ENCODE results near the gene NR2C2.
"Not testable (repeated sequence)": the region's sequence is repeated elsewhere in the genome, so short reads cannot be mapped to it uniquely, and the experiment has no call there.

NR2C2 gene

GRCh38 chr3:14959359-14959943 lies 12.1 kb downstream of the NR2C2 start:
- DNase-seq (ENCODE audit: low spot score): no peak

GRCh38 chr3:14962762-14963161 lies 15.4 kb downstream of the NR2C2 start:
- DNase-seq (ENCODE audit: low spot score): no peak

DNA sequence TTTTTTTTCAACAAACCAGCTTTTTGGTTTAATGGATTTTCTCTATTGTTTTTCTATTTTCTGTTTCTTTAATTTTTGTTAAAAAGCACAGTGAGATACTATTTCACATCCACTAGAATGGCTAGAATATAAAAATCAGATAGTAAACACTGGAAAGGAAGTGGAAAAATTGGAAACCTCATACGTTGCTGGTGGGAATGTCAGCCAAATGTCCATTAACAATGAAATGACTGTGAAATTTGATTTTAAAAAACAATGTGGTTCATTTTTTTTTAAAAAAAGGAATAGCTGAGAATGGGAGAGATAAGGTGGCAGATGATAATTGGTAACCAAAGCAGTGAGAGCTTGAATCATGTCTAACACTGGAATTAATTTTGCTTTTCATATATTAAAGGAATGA lies 19.9 kb downstream of the NR2C2 start:
- DNase-seq (ENCODE audit: low spot score): no peak

GRCh38 chr3:14969671-14970070 lies 22.3 kb downstream of the NR2C2 start:
- DNase-seq (ENCODE audit: low spot score): no peak

DNA sequence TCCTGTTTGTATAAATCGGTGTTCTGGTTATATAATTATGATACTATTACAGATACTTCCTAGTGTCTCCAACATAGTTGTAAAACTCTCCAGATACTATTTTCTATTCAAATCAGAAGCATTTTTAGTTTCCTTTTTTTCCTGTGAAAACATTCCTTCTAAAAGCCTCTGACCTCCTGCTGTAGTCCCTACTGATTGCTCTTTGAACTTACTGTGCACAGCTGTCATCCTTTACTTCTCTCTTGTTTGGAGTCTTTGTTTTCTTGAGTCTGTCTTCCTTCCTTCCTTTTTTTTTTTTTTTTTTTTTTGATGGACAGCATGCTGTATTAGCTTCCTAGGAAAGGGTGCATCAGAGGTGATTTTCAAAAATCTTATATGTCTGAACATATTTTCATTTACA lies 28.9 kb downstream of the NR2C2 start:
- DNase-seq (ENCODE audit: low spot score): no peak

GRCh38 chr3:14980689-14981088 lies 33.3 kb downstream of the NR2C2 start:
- DNase-seq (ENCODE audit: low spot score): no peak

DNA sequence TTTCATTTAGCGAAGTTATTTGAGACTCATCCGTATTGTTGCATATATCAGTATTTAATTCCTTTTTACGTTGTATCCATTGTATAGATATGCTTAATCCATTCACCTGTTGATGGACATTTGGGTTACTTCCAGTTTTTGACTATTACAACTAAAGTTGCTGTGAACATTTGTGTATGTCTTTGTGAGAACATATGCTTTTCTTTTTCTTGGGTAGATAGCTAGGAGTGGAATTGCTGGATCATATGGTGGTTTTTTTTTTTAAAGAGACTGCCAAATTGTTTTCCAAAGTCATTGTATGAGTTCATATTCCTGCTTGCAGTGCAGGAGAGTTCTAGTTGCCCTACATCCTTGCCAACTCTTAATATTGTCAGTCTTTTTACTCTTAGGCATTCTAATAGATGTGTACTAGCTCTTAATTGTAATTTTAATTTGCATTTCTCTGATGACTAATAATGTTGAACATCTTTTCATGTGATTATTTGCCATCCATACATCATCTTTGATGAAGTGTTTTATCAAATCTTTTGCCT lies 37.3 kb downstream of the NR2C2 start:
- DNase-seq (ENCODE audit: low spot score): no peak

DNA sequence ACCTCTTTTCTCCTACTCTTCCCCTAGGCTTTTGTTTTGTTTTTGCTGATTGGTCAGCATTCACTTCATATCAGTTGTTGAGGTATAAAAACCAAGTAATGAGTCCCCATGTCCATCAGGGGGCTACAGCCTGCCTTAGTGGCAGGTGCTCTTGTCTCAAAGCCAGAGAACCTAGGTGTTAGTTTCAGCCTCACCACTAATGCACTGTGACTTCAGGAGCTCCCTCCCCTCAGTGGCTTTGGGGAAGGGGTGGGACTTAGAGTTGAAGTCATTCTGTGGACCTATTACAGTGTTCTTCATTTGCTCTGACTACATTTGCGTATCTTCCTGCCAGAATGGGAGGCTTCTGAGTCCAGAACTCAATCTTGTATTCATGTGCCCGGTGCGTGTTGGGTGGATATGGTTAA lies 41.6 kb downstream of the NR2C2 start:
- DNase-seq (ENCODE audit: low spot score): peak; percentile 53

- peak; percentile 46 for DNase-seq (ENCODE audit: low spot score)
Measured at GRCh38 chr3:14989943-14990779, 42.8 kb downstream of the NR2C2 start.

DNA sequence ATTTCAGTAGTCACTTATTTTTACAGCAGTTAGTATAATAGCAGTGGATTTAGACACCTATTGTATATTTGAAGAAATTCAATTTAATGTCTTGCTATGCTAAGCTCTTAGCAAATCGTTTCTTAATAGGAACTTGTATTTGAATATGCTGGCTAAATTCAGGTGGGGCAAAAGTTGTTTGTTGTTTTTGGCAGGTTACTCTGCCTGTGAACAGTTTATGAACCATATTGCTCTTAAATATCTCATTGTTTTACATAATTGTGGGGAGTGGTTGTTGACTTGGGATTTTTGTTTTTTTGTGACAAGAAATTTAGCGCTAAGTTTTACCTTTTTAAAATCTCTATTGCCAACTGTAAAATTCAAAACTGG lies 43.4 kb downstream of the NR2C2 start:
- DNase-seq (ENCODE audit: low spot score): no peak

DNA sequence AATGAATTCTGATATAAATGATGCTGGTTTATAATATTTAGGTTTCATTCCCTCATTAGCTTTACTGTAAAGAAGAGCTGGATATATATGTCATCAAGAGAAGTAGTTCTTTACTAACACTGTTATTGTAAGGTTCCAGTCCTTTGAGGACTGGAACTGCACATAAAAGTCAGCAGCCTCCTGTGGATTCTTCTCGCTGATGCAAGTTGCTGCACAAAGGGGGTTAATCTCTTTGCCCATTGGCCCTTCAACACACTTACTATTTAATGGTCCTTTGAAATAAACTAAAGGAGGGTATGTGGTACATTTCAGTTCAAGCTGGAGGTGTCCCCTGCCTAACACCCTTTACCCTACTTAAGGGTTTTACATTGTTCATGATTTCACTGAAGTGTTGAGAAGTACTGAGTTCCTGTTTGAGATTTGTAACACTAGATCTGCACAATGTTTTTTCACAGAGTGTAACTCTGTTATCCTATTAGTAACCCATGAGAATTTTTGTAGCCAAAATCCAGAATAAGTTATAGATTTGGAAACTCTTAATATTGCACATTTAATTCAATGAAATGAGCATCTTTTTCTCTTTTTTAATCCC lies 43.9 kb downstream of the NR2C2 start:
- no peak for DNase-seq (ENCODE audit: low spot score)

GRCh38 chr3:14991818-14992612 lies 44.6 kb downstream of the NR2C2 start:
- no peak for DNase-seq (ENCODE audit: low spot score)

DNA sequence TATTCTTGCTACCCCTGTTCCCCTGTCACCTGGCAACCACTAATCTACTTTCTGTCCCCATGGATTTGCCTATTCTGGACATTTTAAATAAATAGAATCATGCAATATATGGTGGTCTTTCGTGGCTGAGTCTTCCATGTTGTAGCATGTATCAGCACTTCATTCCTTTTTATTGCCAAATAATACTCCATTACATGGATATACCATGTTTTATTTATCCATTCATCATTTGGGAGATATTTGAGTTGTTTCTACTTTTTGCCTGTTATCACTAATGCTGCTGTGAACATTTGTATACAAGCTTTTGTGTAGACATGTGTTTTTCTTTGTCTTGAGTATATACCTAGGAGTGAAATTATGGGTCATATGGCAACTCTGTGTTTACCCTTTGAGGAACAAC lies 50.6 kb downstream of the NR2C2 start:
- no peak for DNase-seq (ENCODE audit: low spot score)

DNA sequence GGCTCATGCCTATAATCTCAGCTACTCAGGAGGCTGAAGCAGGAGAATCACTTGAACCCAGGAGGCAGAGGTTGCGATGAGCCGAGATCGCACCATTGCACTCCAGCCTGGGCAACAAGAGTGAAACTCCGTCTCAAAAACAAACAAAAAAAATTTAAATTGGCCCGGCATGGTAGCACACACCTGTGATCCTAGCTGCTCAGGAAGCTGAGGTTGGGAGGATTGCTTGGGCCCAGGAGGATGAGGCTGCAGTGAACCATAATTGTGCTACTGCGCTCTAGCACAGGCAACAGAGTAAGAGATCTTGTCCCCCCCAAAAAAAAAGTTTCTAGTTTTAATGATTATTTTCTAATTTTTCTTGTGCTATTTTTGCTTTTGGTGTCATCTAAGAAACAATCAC lies 51.8 kb downstream of the NR2C2 start:
- DNase-seq (ENCODE audit: low spot score): not testable (repeated sequence)

- no peak for DNase-seq (ENCODE audit: low spot score)
Measured at GRCh38 chr3:15007681-15008141, 60.3 kb downstream of the NR2C2 start.

DNA sequence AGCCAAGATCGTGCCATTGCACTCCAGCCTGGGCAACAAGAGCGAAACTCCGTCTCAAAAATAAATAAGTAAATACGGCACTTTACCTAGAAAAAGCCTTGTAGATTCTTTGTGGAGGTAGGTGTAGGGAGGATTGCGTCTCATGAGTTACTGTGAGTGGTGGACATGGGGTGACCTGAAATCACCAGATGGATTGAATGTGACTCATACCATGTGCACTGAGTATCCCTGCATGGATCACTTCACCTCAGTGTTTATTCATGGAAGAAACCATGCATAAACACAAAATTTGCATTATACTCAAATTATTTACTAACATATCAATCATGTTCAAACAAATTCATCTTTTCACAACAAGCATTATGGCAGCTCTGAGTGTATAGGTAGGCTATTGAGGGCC lies 61.8 kb downstream of the NR2C2 start:
- DNase-seq (ENCODE audit: low spot score): no peak

DNA sequence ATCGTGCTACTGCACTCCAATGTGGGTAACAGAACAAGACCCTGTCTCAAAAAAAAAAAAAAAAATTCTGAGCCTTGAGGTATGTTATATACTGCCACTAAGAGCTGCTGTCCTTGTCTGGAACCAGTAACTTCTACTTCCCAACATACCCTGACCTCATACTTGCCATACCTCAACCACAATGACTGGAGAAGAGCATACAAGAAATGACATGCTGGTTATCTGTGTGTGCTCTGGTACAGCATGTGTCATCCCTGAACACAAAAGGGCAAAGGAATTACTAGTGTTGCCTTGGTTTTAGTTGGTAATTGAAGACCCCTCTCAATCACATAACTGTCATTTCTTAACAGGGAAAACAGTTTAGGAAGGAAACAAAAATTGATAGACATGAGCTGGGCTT lies 63.3 kb downstream of the NR2C2 start:
- DNase-seq (ENCODE audit: low spot score): no peak

DNA sequence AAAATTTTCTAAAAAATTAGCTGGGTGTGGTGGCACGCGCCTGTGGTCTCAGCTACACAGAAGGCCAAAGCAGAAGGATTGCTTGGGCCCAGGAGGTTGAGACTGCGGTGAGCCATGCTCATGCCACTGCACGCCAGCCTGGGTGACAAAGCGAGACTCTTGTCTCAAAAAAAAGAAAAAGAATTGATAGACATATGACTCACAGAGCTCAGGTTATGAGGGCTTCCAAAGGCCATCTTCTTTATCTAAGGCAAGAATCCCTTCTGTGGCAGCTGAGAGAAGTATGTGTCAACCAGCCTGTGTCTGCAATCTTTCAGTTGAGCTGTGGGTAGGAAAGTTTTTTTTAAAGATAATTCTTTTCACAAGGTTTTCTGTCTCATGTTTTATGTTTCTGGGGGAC lies 63.8 kb downstream of the NR2C2 start:
- no peak for DNase-seq (ENCODE audit: low spot score)

DNA sequence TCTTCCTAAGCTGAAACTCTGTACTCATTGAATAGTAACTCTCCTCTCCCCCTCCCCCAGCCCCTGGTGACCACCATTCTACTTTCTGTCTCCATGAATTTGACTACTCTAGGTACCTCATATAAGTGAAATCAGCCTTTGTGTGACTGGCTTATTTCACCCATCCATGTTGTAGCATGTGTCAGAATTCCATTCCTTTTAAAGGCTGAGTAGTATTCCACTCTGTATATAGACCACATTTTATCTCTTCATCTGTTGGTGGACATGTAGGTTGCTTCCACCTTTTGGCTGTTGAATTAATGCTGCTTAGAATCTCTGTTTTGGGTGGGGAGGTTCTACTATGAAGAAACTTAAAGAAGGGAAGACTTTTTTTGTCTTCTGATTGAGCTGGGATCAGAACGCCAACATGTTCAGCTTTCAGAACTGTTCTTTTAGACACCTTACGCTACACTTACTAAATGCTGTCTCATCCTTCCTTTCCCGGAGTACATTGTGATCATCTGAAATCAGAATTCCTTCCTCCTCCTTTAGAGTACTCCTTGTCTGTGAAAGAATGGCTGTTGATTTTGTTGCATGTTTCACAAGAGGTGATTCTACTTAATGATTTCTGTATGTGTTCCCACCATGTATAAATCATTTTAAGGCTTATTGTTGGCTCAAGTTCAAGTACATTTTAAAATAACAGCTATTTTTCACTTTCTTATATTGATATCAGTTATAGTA lies 67.4 kb downstream of the NR2C2 start:
- no peak for DNase-seq (ENCODE audit: low spot score)

DNA sequence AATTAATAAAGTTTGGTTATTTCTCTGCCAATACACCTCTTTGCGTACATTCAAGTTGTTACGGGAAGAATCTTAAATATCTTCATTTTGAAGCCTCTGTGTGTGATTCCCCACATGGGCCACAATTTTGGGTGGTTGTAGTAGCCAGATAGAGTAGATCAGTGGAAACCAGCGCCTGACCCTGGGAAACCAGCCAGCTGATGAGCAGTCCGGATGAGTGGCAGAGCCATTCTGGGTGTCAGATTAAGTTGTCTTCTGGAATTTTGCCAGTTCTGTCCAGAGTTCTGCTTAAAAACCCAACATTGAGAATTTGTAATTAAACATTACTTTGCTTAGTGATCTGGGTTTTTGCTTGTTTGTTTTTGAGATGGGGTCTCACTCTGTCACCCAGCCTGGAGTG lies 68.1 kb downstream of the NR2C2 start:
- no peak for DNase-seq (ENCODE audit: low spot score)

- no peak for DNase-seq (ENCODE audit: low spot score)
Measured at GRCh38 chr3:15017191-15017590, 69.8 kb downstream of the NR2C2 start.

DNA sequence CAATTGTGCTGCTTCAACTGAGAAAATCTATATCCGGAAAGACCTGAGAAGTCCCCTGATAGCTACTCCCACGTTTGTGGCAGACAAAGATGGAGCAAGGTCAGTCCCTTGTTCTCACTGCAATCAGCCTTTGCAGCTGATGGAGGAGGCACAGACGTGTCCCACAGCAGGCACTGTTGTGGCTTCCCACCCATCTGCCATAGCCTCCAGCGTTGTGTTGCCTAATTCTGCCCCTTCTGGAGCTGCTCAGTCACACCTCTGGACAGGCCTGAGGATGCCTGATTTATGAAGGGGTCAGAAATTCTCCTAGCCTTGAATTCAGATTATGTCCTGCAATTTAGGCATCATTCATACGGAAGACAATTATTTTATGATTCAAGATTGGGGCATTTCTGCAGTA lies 75.9 kb downstream of the NR2C2 start:
- DNase-seq (ENCODE audit: low spot score): no peak

Data from iPS-NIHi11 (cell line).